ENCODE measurements around the gene SDR42E1. TPM values are rescaled to one million over a fixed set of nuclear protein-coding genes. Genes with fewer than 3 reads are reported as not detected.

Gene SDR42E1, protein sequence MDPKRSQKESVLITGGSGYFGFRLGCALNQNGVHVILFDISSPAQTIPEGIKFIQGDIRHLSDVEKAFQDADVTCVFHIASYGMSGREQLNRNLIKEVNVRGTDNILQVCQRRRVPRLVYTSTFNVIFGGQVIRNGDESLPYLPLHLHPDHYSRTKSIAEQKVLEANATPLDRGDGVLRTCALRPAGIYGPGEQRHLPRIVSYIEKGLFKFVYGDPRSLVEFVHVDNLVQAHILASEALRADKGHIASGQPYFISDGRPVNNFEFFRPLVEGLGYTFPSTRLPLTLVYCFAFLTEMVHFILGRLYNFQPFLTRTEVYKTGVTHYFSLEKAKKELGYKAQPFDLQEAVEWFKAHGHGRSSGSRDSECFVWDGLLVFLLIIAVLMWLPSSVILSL
- total RNA-seq (1 to 10 TPM in 1 of 7 donors, under 1 TPM in 6; 0.13 to 2.3 (median 0.67) TPM), polyA plus RNA-seq (under 1 TPM; 0.15 to 0.88 TPM)
- long read RNA-seq, donor 1, full-length matches to known transcripts, result 2 of 2 reads
- long read RNA-seq, donor 1, partial matches to known transcripts, result 0 of 2 reads
- long read RNA-seq, donor 1, other reads (novel, unspliced or antisense), result 0 of 2 reads
- long read RNA-seq, donor 2, partial matches to known transcripts, result 0 of 1 reads
- long read RNA-seq, donor 2, other reads (novel, unspliced or antisense), result 0 of 1 reads
- long read RNA-seq, donor 3, partial matches to known transcripts, result 0 of 1 reads
- long read RNA-seq, donor 3, other reads (novel, unspliced or antisense), result 0 of 1 reads

DNA sequence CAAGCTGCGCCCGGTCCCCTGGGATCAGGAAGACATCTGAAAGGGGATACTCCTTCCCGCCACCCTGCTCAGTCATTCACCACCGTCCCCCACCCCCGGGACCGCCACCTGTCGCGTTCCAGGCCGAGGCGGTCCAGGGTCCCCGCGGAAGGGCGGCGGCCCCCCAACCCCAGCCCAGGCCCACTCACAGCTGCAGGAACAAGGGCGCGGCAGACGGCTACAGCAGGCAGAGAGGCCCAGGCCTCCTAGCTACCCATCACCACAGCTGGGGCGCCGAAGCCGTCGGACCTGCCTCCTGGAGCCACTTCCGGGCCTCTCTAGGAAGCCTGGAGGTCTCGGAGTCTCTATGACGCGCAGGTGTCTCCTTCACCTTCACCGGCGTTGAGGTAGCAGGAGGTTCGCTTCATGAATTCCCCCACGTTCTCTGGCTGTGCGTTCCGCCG is at the start of gene SDR42E1:
Gene SDR42E1 (minus strand): TSS at position 272 of the 443 bp plus-strand sequence. CDS start 10,612 bp downstream, outside the sequence.
- peak in 1 of 5 donors; percentile 14 for DNase-seq
- H3K4me3 ChIP-seq, result peak within 1 kb of the TSS; percentile 45
- intact Hi-C loops (cut with DNase I), result no loop called here
- peaks cover 0 to 6% of the 10 kb centered on the region in 2 donors for H3K9me3 ChIP-seq
- no peaks in the 10 kb centered on the region for H3K27me3 ChIP-seq
- TF ChIP-seq EP300 (IDR thresholded peaks at IDR 0.05) (no peak), POLR2A (IDR thresholded peaks at IDR 0.05) (no peak)
- TF ChIP-seq, protein P1, sequence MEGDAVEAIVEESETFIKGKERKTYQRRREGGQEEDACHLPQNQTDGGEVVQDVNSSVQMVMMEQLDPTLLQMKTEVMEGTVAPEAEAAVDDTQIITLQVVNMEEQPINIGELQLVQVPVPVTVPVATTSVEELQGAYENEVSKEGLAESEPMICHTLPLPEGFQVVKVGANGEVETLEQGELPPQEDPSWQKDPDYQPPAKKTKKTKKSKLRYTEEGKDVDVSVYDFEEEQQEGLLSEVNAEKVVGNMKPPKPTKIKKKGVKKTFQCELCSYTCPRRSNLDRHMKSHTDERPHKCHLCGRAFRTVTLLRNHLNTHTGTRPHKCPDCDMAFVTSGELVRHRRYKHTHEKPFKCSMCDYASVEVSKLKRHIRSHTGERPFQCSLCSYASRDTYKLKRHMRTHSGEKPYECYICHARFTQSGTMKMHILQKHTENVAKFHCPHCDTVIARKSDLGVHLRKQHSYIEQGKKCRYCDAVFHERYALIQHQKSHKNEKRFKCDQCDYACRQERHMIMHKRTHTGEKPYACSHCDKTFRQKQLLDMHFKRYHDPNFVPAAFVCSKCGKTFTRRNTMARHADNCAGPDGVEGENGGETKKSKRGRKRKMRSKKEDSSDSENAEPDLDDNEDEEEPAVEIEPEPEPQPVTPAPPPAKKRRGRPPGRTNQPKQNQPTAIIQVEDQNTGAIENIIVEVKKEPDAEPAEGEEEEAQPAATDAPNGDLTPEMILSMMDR (IDR thresholded peaks at IDR 0.05), result no peak
- no peak within 1 kb of the TSS for H3K27ac ChIP-seq
- WGBS, 3 donors, result 11 to 22% (median 14%) methylated on average over 30 to 32 of the region's 32 CpGs
- H3K36me3 ChIP-seq, result no peaks in the 10 kb centered on the region
- H3K4me1 ChIP-seq (ENCODE audit: insufficient read depth), result no peaks in the 10 kb centered on the region

DNA sequence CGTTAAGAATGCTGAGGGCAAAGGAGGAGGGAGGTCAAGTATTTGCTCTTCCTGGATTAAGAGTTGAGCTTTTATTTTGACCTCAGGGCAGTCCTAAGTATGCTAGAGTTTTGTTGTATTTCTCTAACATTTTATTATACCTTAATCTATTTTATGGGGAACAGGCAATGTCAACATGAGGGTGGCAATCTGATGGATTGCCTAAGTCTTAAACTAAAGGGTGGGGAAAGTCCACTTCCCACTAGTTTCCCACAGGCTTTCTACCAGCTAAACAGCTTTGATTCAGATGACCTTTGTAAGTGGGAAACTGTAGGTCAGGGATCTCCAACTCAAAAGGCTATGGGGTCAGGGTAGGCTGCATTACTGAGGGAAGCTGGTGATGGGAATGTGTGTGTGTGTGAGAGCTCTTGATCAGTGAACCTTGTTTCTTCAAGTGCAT is 48.7 kb upstream of the SDR42E1 start:
- TF ChIP-seq, protein P1 (IDR thresholded peaks at IDR 0.05), result no peak
- TF ChIP-seq POLR2A (IDR thresholded peaks at IDR 0.05), result no peak
- no peak for TF ChIP-seq EP300 (IDR thresholded peaks at IDR 0.05)
- Histone ChIP-seq H3K36me3 (no peaks in the 10 kb centered on the region), H3K27ac (no peak overlapping the region), H3K27me3 (no peaks in the 10 kb centered on the region), H3K9me3 (no peaks in the 10 kb centered on the region), H3K4me1 (ENCODE audit: insufficient read depth) (no peaks in the 10 kb centered on the region), H3K4me3 (no peak overlapping the region)
- DNase-seq, result no peak
- intact Hi-C loops (cut with DNase I), result no loop called here
- 24 to 53% (median 27%) methylated on average over 1 of the region's 1 CpG for WGBS, 3 donors

DNA sequence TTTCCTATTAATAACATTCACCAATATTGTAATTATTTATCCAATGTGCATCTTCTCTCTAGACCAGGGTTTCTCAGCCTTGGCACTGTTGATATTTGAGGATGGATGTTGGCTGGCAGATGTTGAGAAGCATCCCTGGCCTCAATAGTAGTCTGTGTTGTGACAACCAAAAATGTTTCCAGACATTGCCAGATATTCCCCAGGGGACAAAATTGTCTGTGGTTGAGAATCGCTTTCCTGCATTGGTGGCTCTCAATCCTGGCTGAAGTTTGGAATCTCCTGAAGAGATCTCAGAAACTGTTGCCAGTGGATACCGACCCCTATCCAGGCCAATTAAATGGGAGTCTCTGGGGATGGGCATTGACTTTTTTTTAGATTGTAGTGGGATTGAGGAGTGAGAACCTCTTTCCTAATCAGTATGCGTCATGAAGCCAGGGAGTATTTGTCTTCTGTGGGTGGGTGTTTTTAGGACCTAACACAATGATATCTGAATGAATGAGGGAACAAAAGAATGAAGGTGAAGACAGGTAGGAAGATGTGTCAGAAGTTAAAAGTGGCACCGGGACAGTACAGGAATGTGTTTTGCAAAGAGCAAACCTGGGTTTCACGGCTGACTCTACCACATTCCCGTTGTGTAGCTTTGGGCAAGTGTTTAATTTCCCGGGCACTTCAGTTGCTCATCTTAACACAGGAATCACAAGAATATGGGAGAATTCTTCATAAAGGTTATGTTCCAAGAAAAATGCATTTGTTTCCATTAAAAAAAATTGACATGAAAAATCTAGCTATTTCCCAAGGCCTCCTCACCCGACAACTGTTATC is 48.1 kb upstream of the SDR42E1 start:
- 66 to 72% (median 68%) methylated on average over 8 of the region's 8 CpGs for WGBS, 3 donors
- TF ChIP-seq POLR2A (IDR thresholded peaks at IDR 0.05) (no peak), EP300 (IDR thresholded peaks at IDR 0.05) (no peak)
- TF ChIP-seq, protein P1 (IDR thresholded peaks at IDR 0.05), result no peak
- Histone ChIP-seq H3K27me3 (no peaks in the 10 kb centered on the region), H3K36me3 (no peaks in the 10 kb centered on the region), H3K4me1 (ENCODE audit: insufficient read depth) (no peaks in the 10 kb centered on the region), H3K4me3 (no peak overlapping the region), H3K27ac (no peak overlapping the region), H3K9me3 (no peaks in the 10 kb centered on the region)
- no peak for DNase-seq
- intact Hi-C loops (cut with DNase I), result no loop called here

DNA sequence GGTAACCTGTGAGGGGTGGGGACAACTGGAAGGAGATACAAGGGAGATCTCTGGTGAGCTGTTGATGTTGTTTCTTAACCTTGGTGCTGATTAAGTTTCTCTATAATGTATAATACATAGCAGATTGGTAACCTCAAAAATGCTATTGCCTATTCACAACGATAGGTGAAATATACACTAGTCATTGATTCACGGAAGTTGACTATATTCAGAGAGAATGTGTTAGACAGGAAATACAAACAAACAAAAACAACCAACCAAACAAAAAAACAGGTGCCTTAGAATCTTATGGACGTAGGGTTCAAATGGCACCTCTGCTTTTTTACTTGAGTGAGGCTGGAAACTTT is 45.3 kb upstream of the SDR42E1 start:
- WGBS, 3 donors, result 75 to 81% (median 81%) methylated on average over 3 of the region's 3 CpGs
- intact Hi-C loops (cut with DNase I), result no loop called here
- no peaks in the 10 kb centered on the region for H3K36me3 ChIP-seq
- no peaks in the 10 kb centered on the region for H3K27me3 ChIP-seq
- no peaks in the 10 kb centered on the region for H3K4me1 ChIP-seq (ENCODE audit: insufficient read depth)
- peaks cover 0 to 3% of the 10 kb centered on the region in 2 donors for H3K9me3 ChIP-seq
- no peak overlapping the region for H3K27ac ChIP-seq
- TF ChIP-seq POLR2A (IDR thresholded peaks at IDR 0.05), result no peak
- TF ChIP-seq, protein P1 (IDR thresholded peaks at IDR 0.05), result no peak
- TF ChIP-seq EP300 (IDR thresholded peaks at IDR 0.05), result no peak
- no peak overlapping the region for H3K4me3 ChIP-seq
- no peak for DNase-seq
